NK-92 (cell line): ENCODE data around the gene CASP7.

Source experiments
- DNase-seq: peaks from one replicate; lab custom pipeline; 2025; ENCODE audit not compliant: unreplicated experiment; lab: John Stamatoyannopoulos, UW

The CASP7 gene

GRCh38 chr10:113711142-113711541 is 31.4 kb downstream of the CASP7 start:
- DNase-seq: no peak

- DNase-seq: no peak
These were observed 32.3 kb downstream of the CASP7 start for GRCh38 chr10:113712024-113712423.

- no peak for DNase-seq
These were observed 33.3 kb downstream of the CASP7 start for GRCh38 chr10:113712755-113713639.

- no peak for DNase-seq
These were observed 33.9 kb downstream of the CASP7 start for GRCh38 chr10:113713640-113713982.

- no peak for DNase-seq
These were observed 36.6 kb downstream of the CASP7 start for GRCh38 chr10:113716109-113716910.

GRCh38 chr10:113718969-113719822 is 39.5 kb downstream of the CASP7 start:
- no peak for DNase-seq

GRCh38 chr10:113720386-113720785 is 40.7 kb downstream of the CASP7 start:
- DNase-seq: no peak

GRCh38 chr10:113732160-113732881 is 52.6 kb downstream of the CASP7 start:
- no peak for DNase-seq

- no peak for DNase-seq
These were observed 53.3 kb downstream of the CASP7 start for GRCh38 chr10:113732966-113733365.

- DNase-seq: no peak
These were observed 53.9 kb downstream of the CASP7 start for GRCh38 chr10:113733635-113734034.

GRCh38 chr10:113735913-113736312 is 56.2 kb downstream of the CASP7 start:
- no peak for DNase-seq

GRCh38 chr10:113736576-113736975 is 56.9 kb downstream of the CASP7 start:
- DNase-seq: no peak

GRCh38 chr10:113739031-113739430 is 59.3 kb downstream of the CASP7 start:
- no peak for DNase-seq

- no peak for DNase-seq
These were observed 59.9 kb downstream of the CASP7 start for GRCh38 chr10:113739577-113739976.

- DNase-seq: no peak
These were observed 61.1 kb downstream of the CASP7 start for GRCh38 chr10:113740850-113741249.

- no peak for DNase-seq
These were observed 62.8 kb downstream of the CASP7 start for GRCh38 chr10:113742466-113742865.

GRCh38 chr10:113743594-113743993 is 63.9 kb downstream of the CASP7 start:
- no peak for DNase-seq

- DNase-seq: no peak
These were observed 65.7 kb downstream of the CASP7 start for GRCh38 chr10:113745374-113745773.

- no peak for DNase-seq
These were observed 66.7 kb downstream of the CASP7 start for GRCh38 chr10:113746217-113746957.

- DNase-seq: no peak
These were observed 71.5 kb downstream of the CASP7 start, which contains the start of gene PLEKHS1 for GRCh38 chr10:113751181-113751732. Gene PLEKHS1, plus strand, starts transcription at chr10:113751682. Its CDS starts 3,596 bp downstream, at chr10:113755278.
